Jurkat, Clone E6-1 (cell line): ENCODE data around the gene LGALS9C. TPM values are rescaled to one million over a fixed set of nuclear protein-coding genes. Genes with fewer than 3 reads are reported as not detected.
"Not testable (repeated sequence)": the region's sequence is repeated elsewhere in the genome, so short reads cannot be mapped to it uniquely, and the experiment has no call there.

ENCODE experiments used
- DNase-seq: peaks from one replicate; pipeline ENCODE4 v3.0.0-alpha.2; 2011; ENCODE audit warnings: low read depth, low spot score
- H3K4me3 ChIP-seq: 2 replicates; pipeline ENCODE4 v1.5.1; 2011; ENCODE audit warnings: mild to moderate bottlenecking, low read length, control low read depth, moderate library complexity
- polyA plus RNA-seq: library from polyadenylated mRNA; unstranded; fragments of >200 nt; gene quantifications from one replicate; pipeline ENCODE4 v1.2.1, GENCODE V29; 2012; ENCODE audit warnings: missing spikeins; ENCODE audit not compliant: insufficient read length, insufficient read depth

Gene LGALS9C
- 0.48 TPM for polyA plus RNA-seq

DNA sequence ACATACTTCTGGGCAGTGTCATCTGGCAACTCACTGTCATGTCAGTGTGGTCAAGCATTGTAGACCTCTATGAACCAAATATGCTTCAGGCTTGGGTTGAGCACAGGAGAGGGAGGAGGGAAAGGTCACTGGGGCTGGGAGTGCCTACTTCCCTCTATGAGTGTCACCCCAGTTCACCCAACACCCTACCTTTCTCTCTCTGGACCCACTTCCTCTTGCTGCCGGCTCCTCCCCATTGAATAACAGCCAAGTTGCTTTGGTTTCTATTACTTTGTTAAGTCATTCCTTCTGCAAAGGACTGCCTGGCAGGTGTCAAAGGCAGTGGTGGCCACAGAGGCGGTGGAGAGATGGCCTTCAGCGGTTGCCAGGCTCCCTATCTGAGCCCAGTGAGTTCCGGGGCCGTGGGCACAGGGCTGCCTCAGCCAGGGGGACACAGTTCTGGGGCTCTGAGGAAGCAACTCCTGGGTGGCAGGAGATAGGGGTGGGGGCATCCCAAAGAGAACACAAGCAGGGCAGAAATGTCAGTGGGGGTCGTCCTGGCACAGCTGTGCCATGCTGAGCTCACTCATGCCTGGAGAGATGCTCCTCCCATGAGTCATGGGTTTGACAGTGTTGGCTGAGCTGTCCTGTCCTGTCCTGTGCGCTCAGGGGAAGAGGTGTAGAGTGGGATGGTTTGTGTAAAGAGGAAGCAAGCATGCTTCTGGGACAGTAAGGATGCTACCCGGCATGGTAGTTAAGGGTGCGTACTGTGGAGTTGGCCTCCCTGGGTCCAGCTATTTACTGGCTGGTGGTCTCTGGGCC lies at the start of gene LGALS9C:
LGALS9C (plus strand) TSS at position 282 of the 801 bp plus-strand sequence; CDS start at position 348, 66 bp downstream.
- not testable (repeated sequence) for H3K4me3 ChIP-seq
- peak; percentile 25 for DNase-seq

DNA sequence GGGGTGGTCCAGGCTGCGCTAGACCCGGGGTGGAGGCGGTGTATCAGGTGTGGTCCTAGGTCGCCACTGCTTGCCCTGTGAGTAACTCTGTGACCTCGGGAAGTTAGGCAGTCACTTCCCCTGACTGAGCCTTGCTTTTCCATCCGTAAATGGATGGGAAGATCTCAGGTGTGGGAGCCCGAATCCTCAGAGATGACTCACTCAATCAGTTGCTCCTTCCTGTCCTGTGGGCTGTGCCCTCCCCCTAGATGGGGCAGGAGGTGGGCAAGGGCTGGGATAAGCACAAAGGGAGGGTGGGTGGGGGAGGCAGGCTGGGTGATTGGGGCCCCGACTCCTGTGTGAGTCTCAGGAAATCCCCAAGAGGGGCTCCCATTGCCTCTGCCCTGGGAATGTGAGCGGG lies 44.4 kb upstream of the LGALS9C start:
- not testable (repeated sequence) for DNase-seq, H3K4me3 ChIP-seq

DNA sequence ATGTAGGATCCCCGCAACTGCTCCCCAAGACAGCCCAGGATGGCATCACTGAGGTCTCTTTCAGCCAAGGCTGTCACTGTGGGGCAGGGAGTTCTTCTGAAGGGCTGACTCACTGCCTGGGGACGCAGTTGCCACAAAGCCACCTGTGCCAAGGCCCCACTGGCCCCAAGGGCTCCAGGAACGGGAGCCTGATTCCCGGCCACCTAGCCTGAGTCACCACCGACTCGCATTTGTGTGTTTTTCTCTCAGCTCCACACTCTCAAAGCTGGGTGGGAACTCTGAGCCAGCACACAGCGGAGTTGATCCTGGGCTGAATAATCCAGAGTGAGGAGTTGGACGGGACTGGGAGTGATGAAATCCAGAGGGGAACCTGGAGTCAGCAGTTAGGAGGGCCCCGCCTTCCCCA lies 37.1 kb upstream of the LGALS9C start:
- H3K4me3 ChIP-seq, DNase-seq: not testable (repeated sequence)

DNA sequence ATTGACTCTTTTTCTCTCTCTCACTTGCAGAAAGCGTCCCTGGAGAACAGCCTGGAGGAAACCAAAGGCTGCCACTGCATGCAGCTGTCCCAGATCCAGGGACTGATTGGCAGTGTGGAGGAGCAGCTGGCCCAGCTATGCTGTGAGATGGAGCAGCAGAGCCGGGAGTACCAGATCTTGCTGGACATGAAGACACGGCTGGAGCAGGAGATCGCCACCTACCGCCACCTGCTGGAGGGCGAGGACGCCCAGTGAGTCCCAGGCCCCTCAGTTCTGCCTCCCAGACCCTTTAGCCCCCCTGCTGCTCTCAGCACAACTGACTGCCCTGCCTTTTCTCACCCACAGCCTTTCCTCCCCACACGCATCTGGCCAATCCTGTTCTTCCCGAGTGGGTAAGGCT lies 34.5 kb upstream of the LGALS9C start:
- not testable (repeated sequence) for H3K4me3 ChIP-seq, DNase-seq

DNA sequence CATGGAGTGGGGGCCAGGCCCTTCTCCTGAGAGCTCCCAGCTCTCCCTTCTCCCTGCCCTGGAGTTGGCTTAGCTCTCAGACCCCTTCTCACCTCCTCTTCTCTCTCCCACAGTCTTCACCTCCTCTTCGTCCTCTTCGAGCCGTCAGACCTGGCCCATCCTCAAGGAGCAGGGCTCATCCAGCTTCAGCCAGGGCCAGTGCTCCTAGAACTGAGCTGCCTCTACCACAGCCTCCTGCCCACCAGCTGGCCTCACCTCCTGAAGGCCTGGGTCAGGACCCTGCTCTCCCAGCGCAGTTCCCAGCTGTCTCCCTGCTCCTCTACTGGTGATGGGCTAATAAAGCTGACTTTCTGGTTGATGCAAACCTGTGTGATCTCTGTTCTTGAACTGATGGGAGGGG lies 34.1 kb upstream of the LGALS9C start:
- not testable (repeated sequence) for H3K4me3 ChIP-seq, DNase-seq

DNA sequence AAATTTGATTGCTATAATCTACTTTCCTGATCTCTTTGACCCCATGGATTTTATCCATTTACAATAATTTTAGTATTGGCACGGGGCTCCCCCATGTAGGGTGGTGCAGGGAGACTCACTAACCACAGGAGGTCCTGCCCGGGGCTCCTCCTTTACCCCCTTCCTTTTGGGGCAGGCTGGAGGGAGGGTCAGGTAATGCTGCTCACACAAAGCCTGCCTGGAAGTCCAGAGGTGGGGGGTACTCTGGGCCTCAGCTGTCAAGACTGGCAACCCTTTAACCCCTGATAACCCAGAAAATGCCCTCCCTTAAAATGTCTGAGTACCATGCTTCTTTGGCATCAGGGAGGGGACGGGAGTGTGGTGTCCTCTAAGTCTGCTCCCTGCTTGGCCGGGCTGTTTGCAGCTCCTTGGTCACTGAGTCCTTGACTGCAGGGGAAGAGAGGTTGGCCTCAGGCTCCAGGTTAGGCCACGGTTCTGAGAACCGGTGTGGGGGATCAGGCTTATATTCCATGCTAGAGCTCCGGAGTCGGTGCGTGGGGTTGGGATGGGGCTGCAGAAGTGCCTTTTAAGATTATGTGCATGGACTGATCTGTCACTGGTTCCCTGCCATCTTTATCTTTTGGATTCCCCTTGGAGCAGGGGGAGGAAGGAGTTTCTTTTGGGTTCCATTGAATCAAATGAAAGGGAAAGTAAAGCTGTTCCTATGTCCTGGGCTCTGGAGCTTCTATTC lies 28.9 kb upstream of the LGALS9C start:
- DNase-seq, H3K4me3 ChIP-seq: not testable (repeated sequence)

DNA sequence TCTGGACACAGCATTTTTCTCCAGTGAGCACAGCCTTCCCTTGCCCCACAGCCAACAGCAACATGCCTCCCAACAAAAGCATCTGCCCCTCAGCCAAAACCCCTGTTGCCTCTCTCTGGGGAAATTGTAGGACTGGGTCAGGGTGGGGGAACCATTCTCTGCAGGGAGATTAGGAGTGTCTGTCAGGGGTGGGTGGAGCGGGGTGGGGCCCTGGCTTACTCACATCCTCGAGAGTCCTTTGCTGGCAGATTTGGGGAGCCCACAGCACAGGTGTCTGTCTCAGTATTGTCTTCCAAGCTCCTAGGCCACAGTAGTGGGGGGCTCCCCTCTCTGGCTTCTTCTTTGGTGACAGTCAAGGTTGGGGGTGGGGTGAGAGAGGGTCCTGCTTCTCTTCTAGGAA lies 28.3 kb upstream of the LGALS9C start:
- not testable (repeated sequence) for H3K4me3 ChIP-seq, DNase-seq

DNA sequence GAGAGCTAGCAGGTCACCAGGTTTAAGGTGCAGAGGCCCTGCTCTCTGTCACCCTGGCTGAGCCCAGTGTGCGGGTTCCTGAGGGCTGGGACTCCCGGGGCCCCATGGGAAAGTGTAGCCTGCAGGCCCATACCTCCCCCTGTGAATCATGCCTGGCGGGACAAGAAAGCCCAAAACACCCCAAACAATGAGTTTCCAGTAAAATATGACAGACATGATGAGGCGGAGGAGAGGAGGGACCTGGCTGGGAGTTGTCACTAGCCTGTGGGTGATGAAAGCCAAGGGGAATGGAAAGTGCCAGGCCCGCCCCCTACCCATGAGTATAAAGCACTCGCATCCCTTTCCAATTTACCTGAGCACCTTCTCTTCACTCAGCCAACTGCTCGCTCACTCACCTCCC lies 26.8 kb upstream of the LGALS9C start:
- H3K4me3 ChIP-seq, DNase-seq: not testable (repeated sequence)

DNA sequence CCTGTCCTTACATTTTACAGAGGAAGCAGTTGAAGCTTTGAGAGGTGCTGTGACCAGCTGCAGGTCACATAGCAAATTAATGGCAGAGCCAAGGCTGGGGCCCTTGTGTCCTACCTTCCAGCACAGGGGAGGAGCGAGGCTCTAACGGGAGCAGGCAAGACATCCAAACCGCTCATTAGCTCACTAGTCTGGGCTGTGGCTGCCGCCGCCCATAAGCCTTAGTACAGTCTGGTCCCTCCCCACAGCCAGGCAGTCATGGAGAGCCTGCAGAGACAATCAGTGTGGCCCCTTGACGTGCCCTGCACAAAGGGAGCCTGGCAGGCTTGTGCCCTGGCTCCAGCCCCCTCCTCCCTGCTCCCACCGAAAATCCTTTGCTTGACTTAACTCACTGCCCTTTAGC lies 25.6 kb upstream of the LGALS9C start:
- not testable (repeated sequence) for DNase-seq, H3K4me3 ChIP-seq

DNA sequence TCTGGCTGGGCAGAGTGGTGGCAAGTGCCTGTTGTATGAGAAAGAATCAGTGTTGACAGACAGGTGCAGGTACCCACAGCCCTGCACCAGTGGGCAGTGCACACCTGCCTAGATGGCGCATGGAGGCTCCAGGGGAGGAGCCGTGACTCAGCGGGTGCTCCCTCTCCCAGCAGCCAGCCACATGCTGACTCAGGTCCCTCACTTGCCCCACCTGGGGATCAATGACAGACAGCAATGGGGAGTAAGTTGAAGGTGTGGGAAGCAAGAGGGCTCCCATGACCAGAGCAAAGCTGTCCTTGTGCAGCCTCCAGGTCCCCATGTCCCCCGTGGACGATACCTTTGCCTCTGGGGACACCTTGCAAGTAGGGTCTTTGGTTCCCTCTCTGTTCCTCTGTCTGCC lies 24.6 kb upstream of the LGALS9C start:
- H3K4me3 ChIP-seq, DNase-seq: not testable (repeated sequence)

DNA sequence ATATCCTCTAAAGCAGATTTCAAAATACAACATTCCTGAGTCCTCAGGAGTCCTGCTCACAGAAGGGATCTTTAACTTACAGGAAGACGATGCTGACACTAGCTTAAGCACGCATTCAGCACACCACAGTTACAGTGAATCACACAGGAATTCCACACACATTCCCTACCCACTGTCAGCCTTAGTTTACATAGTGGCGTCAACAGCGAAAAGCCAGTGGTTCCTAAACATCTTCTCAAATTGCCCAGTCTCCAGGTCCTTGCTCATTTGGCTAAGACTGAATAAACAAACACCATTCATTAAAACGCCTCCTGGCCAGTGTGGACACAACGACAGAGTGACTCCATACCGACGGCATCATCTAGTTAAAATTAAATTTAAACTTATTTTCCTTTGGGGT lies 17.6 kb upstream of the LGALS9C start:
- not testable (repeated sequence) for DNase-seq, H3K4me3 ChIP-seq

DNA sequence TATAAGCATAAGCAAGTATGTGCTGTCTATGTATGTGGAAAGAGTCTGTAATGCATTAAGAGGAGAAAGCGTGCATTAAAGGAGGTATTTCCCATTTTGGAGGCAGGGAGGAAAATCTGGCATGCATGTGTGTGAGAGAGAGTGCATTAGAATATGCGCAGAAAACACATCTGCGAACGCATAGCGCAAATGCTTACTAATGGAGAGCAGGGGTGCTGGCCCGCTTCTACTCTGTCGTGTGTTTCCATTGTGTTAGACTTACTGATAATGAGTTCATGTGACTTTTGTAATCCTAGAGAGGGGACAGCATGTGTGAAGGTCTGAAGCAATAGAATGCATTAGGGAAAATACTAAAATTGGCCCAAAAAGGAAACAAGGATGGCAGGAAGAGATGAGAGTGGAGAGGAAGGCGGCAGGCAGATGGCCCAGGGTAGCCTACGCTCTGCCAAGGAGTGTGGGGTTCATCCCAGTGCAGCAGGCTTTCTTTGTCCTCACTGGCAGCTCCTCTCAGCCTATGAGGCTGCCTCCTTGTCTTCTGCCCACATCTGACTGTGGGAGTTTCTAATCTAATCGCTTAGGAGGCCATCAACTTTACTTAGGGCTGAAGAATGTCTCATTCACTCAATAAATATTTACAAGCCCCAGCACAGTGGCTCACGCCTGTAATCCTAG lies 12.6 kb upstream of the LGALS9C start:
- H3K4me3 ChIP-seq, DNase-seq: not testable (repeated sequence)

DNA sequence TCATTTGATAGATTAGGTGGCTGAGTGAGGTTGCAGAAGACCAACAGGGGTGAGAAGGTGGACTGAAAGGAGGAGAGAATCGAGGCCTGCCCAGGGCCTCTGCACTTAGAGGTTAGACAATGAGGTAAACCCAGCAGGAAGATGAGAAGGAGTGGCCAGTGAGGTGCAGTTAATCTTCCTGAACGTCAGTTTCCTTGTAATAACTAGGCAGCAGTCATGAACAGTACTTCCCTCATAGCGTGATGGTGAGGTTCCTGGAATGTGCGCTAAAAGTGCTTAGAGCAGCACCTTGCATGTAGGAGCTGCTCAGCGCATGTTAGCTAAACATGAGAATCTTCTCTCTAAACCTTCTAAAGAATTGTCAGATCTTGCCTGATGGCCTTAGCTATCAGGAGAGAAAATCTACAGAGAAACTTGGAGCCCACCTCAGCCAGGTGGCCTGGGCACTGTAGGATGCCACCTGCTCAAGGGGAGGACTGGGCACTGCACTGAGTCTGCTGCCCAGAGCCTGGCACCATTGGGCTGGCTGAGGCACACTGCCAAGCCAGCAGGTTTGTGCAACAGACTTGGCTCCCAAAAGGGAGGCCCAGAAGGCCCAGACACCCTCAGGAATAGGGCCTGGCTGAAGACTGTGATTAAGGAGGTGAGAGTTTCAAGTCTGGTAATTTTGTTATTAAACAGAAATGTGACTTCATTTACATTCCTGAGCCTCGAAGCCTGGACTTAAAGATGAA lies 10.2 kb upstream of the LGALS9C start:
- not testable (repeated sequence) for H3K4me3 ChIP-seq, DNase-seq

DNA sequence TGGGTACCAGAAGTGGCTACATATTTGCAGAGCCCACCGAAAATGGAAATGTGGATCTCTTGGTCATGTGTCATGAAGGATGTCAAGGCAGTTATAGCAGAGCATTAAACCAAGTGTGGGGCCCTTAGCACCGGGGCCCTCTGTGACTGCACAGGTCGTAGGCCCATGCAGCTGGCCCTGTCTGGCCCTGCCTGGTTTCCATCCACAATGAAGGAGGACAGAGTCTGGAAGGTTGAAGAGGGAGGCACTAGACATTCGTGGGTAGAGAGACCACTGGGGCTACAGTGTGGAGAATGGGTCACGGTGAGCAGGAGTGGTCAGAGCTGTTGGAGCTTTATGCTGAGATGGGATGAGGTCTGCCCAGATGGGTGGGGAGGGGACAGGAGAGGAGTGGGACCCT lies 9.6 kb upstream of the LGALS9C start:
- DNase-seq, H3K4me3 ChIP-seq: not testable (repeated sequence)

DNA sequence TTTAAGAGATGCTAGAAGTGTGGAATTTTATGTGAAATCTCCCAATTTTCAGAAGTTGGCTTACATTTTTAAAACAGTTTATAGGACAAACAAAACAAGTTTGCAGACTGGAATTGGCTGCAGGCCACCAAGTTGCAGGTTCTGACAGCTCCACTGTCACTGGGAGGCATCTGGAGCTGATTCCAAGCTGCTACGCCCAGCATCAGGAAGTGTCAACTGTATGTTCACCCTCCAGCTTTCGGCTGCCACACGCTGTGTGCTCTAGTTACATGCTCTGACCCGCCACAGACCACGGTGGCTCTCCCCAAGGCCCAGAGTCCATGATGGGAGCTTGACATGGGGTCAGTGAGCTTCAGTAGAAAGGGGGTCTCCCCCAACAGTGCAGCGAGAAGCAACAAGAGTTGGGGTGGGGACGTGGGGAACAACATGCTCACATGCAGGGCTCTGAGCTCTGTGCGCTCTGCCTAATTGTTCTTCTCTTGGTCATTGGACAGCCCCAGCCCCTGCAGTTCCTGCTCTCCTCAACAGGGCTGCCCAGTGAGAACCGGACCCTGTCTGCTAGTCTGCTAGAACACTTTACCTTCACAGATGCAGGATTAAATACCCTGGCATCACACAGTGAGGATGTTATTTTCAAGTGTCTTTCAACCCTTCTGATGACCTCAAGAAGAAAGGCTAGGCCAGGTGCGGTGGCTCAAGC lies 8.0 kb upstream of the LGALS9C start:
- H3K4me3 ChIP-seq, DNase-seq: not testable (repeated sequence)

DNA sequence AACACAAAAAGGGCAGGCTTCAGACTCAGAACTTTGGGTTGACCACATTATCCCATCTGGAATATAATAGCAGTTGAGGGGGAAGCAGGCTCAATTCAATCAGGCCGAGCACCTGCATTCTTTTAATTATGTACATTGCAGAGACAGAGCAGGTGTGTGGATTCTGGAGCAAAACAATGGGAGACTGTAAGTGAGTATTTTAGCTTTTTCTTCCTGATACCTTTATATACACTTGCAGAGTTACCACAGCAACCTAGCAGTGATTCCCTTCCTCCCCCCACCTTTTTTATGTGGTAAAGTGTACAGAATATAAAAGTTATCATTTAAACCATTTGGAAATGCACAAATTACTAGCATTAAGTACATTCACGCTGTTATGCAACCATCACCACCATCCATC lies 6.8 kb upstream of the LGALS9C start:
- not testable (repeated sequence) for H3K4me3 ChIP-seq, DNase-seq

DNA sequence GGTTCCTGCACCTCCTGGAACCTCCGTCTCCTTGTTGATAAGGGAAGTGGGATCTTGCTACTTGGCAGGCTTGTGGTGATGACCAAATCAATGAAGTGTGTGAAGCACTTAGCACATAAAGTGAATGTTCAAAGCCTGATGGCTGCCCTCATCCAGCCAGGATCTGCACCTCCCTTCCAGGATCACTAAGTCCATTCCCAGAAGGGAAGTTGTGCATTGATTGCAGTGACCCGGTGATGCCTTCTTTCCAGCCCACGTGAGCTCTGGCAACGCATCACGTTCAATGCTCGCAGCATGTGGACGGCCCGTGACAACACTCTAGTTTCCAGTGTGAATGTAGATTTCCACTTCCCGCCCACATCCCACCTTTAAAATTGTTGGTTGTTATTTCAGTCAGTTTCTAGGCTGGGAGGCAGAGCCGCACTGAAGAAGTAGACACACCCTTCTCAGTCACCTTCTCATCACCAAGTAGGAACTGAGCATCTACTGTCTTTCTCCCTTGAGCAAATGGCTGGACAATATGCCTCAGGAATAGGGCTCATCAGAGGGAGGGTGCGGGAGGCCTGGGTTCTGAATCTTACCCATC lies 6.2 kb upstream of the LGALS9C start:
- not testable (repeated sequence) for DNase-seq

DNA sequence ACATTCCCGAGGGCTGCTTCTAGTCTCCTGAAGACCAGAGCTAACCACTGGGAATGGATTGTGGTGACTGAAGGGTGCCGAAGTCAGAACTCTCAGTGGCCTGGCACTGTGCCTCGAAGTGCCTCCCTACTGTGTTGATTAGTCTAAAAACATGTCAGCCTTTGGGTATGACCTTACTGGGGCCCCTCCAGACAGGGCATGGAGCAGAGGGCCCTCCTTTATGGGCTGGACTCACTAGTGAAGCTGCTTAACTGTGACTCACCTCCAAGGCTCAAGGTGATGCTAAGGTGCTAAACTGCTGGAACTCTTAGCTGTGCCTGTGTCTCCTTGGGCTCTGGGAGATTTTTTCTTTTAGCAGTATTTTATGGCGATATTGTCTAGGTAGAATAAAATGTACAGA lies 2.6 kb upstream of the LGALS9C start:
- not testable (repeated sequence) for H3K4me3 ChIP-seq, DNase-seq

More for the DNA sequence above, 6.2 kb upstream of the LGALS9C start:
- H3K4me3 ChIP-seq, result not testable (repeated sequence)
